ENCODE measurements around the gene RAPGEF3. TPM values are rescaled to one million over a fixed set of nuclear protein-coding genes. Genes with fewer than 3 reads are reported as not detected.

Gene RAPGEF3
- total RNA-seq, 1 experiment from 2014 or later, result 5.7 TPM

DNA sequence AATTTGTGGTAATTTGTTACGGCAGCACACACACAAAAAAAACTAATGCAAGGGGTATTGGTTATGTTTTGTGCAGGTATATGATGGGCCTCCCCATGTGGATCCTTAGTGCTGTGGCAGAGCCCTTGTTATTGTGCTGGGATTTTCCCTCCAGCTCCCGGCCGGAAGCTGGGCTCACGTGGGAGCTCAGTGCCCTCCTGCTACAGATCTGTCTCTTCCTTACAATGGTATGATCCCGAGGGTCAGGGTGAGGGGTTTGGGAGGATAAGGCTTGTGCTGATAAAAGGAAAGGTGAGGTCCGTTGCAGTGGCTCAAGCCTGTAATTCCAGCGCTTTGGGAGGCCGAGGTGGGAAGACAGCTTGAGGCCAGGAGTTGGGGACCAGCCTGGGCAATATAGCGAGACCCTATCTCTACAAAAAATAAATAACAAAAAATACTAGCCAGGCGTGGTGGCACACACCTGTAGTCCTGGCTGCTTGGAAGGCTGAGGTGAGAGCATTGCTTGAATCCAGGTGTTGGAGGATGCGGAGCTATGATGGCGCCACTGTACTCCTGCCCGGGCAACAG is 13.5 kb upstream of the RAPGEF3 start:
- Histone ChIP-seq H3K9me3 (ENCODE audit: insufficient read depth, low read depth) (no peaks in the 10 kb centered on the region), H3K4me2 (peak overlapping the region; percentile 98), H3K27me3 (ENCODE audit: insufficient read depth, low read depth) (no peaks in the 10 kb centered on the region), H3K27ac (no peak overlapping the region), H3K79me2 (ENCODE audit: low read depth) (peaks cover 36% of the 10 kb centered on the region), H3K9me2 (ENCODE audit: insufficient read depth) (no peaks in the 10 kb centered on the region), H3K4me1 (replicated peaks; ENCODE audit: insufficient read depth) (peaks cover 68% of the 10 kb centered on the region), H3F3A (ENCODE audit: insufficient read depth, low read depth) (peaks cover 45% of the 10 kb centered on the region), H3K4me3 (no peak overlapping the region; the same call in 1 of the 2 replicates), H2AFZ (no peak overlapping the region), H3K36me3 (ENCODE audit: low read depth) (no peaks in the 10 kb centered on the region), H4K20me1 (ENCODE audit: insufficient read depth) (no peaks in the 10 kb centered on the region)
- no peak for DNase-seq
- no TSS peak for BruUV-seq (replicated peaks)
- TF ChIP-seq CTCF (conservative IDR thresholded peaks at IDR 0.05), result no peak
- no peak for TF ChIP-seq EZH2 (IDR thresholded peaks at IDR 0.05; ENCODE audit: low read depth)
- intact Hi-C loops (cut with micrococcal nuclease; ENCODE audit: unreplicated experiment), result no loop called here
- CTCF ChIA-PET, result interaction anchor here (0.6 to 1.0 kb wide), 5 partner anchors 17 to 504 kb away, joined by 3 to 5 read pairs (median 4); no protein-coding TSS in a partner anchor
- POLR2A ChIA-PET (ENCODE audit: unreplicated experiment), result no interaction called here

GRCh38 chr12:47771304-47771703 is 12.6 kb upstream of the RAPGEF3 start:
- no peak overlapping the region for H3K27ac ChIP-seq
- H3K9me3 ChIP-seq (ENCODE audit: insufficient read depth, low read depth), result no peaks in the 10 kb centered on the region
- ChIA-PET POLR2A (ENCODE audit: unreplicated experiment) (interaction anchor here (0.8 kb wide), 1 partner anchor 1315 kb away, joined by 4 read pairs; no protein-coding TSS in a partner anchor), CTCF (no interaction called here)
- no peaks in the 10 kb centered on the region for H3K36me3 ChIP-seq (ENCODE audit: low read depth)
- no peaks in the 10 kb centered on the region for H4K20me1 ChIP-seq (ENCODE audit: insufficient read depth)
- no peaks in the 10 kb centered on the region for H3K27me3 ChIP-seq (ENCODE audit: insufficient read depth, low read depth)
- peaks cover 28% of the 10 kb centered on the region for H3K79me2 ChIP-seq (ENCODE audit: low read depth)
- H3K4me2 ChIP-seq, result no peak overlapping the region
- peaks cover 68% of the 10 kb centered on the region for H3K4me1 ChIP-seq (replicated peaks; ENCODE audit: insufficient read depth)
- H2AFZ ChIP-seq, result no peak overlapping the region
- H3K4me3 ChIP-seq, result no peak overlapping the region
- intact Hi-C loops (cut with micrococcal nuclease; ENCODE audit: unreplicated experiment), result no loop called here
- H3K9me2 ChIP-seq (ENCODE audit: insufficient read depth), result no peaks in the 10 kb centered on the region
- no peak for DNase-seq
- peaks cover 40% of the 10 kb centered on the region for H3F3A ChIP-seq (ENCODE audit: insufficient read depth, low read depth)
- TF ChIP-seq EZH2 (IDR thresholded peaks at IDR 0.05; ENCODE audit: low read depth) (no peak), CTCF (conservative IDR thresholded peaks at IDR 0.05) (no peak)
- no TSS peak for BruUV-seq (replicated peaks)

DNA sequence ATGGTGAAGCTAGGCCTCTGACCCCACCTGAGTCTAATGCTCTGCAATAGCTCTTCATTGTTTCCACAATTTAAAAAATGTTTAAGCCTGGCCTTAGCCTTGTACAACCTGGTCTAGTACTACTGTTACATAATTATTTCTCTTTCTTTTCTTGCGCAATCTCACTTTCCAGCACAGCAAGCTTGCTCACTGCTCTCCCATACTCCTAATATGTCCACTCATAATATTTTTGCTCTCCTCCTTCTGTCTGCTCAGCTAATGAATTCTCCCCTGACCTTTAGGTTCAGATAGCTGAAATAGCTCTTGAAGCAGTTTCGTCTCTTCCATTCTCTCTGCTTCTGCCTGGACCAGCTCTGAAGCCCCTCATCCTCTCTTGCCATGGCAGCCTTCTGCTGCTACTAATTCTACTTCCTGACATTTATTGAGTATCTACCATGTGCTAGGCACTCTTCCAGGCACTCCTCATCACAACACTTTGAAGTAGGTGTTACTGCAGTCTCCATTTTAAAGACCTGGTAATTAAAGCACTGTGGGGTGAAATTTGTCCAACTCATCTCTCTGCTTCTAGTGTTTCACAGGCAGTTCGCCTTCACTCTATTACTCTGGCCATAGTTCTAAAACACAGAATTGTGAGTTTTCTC is 11.5 kb upstream of the RAPGEF3 start:
- H3K36me3 ChIP-seq (ENCODE audit: low read depth), result no peaks in the 10 kb centered on the region
- no peak overlapping the region for H2AFZ ChIP-seq
- TF ChIP-seq CTCF (conservative IDR thresholded peaks at IDR 0.05), result no peak
- no peak for TF ChIP-seq EZH2 (IDR thresholded peaks at IDR 0.05; ENCODE audit: low read depth)
- no peaks in the 10 kb centered on the region for H3K9me3 ChIP-seq (ENCODE audit: insufficient read depth, low read depth)
- intact Hi-C loops (cut with micrococcal nuclease; ENCODE audit: unreplicated experiment), result no loop called here
- ChIA-PET POLR2A (ENCODE audit: unreplicated experiment) (interaction anchor here (0.5 to 0.8 kb wide), 4 partner anchors 27 to 1314 kb away, joined by 3 to 9 read pairs (median 5); partner anchors contain the start of gene ENDOU), CTCF (interaction anchor here (0.6 to 1.8 kb wide), 5 partner anchors 11 to 1340 kb away, joined by 3 to 13 read pairs (median 3); no protein-coding TSS in a partner anchor)
- peak overlapping the region; percentile 38 for H3K4me2 ChIP-seq
- H4K20me1 ChIP-seq (ENCODE audit: insufficient read depth), result no peaks in the 10 kb centered on the region
- peaks cover 45% of the 10 kb centered on the region for H3F3A ChIP-seq (ENCODE audit: insufficient read depth, low read depth)
- H3K4me1 ChIP-seq (replicated peaks; ENCODE audit: insufficient read depth), result peaks cover 68% of the 10 kb centered on the region
- H3K27me3 ChIP-seq (ENCODE audit: insufficient read depth, low read depth), result no peaks in the 10 kb centered on the region
- H3K79me2 ChIP-seq (ENCODE audit: low read depth), result peaks cover 17% of the 10 kb centered on the region
- peak in 1 of 2 experiments; percentile 66 for DNase-seq
- no peaks in the 10 kb centered on the region for H3K9me2 ChIP-seq (ENCODE audit: insufficient read depth)
- BruUV-seq (replicated peaks), result no TSS peak
- H3K4me3 ChIP-seq, result no peak overlapping the region
- H3K27ac ChIP-seq, result 0 out of 2 replicates have a peak overlapping the region, but pooled peaks have one; percentile 30

Data from PC-9 (cell line).